ENCODE measurements around the gene NPIPA5.
"Not testable (repeated sequence)": the region's sequence is repeated elsewhere in the genome, so short reads cannot be mapped to it uniquely, and the experiment has no call there.

The NPIPA5 gene

GRCh38 chr16:15378194-15378593 is at the start of gene NPIPA5:
NPIPA5 (minus strand) TSS chr16:15378294; CDS start chr16:15378294, 0 bp downstream.
- H3K4me3 ChIP-seq (ENCODE audit: low read depth, low read length); DNase-seq (ENCODE audit: low read depth, low spot score); POLR2A ChIA-PET; CTCF ChIA-PET: not testable (repeated sequence)

- ChIA-PET CTCF (interaction anchor here (0.6 to 4.9 kb wide), 25 partner anchors 9 to 281 kb away, joined by 3 to 57 read pairs (median 3); partner anchors contain the start of gene MARF1), POLR2A (no interaction called here)
- peak overlapping the region; percentile 34 for H3K4me3 ChIP-seq (ENCODE audit: low read depth, low read length)
- no peak for DNase-seq (ENCODE audit: low read depth, low spot score)
- TF ChIP-seq CTCF (IDR thresholded peaks at IDR 0.05; ENCODE audit: insufficient read depth, low read length, missing control alignments), result peak; percentile 61
Measured at GRCh38 chr16:15427648-15428239, 49.6 kb upstream of the NPIPA5 start.

GRCh38 chr16:15426796-15427195 is 48.7 kb upstream of the NPIPA5 start:
- POLR2A ChIA-PET, result no interaction called here

GRCh38 chr16:15425861-15426260 is 47.8 kb upstream of the NPIPA5 start:
- ChIA-PET CTCF (interaction anchor here (0.7 to 4.9 kb wide), 10 partner anchors 9 to 769 kb away, joined by 3 to 57 read pairs (median 4); no protein-coding TSS in a partner anchor), POLR2A (no interaction called here)
- no peak overlapping the region for H3K4me3 ChIP-seq (ENCODE audit: low read depth, low read length)
- no peak for DNase-seq (ENCODE audit: low read depth, low spot score)
- no peak for TF ChIP-seq CTCF (IDR thresholded peaks at IDR 0.05; ENCODE audit: insufficient read depth, low read length, missing control alignments)

More at GRCh38 chr16:15426796-15427195, 48.7 kb upstream of the NPIPA5 start:
- DNase-seq (ENCODE audit: low read depth, low spot score), result no peak
- H3K4me3 ChIP-seq (ENCODE audit: low read depth, low read length), result no peak overlapping the region
- no peak for TF ChIP-seq CTCF (IDR thresholded peaks at IDR 0.05; ENCODE audit: insufficient read depth, low read length, missing control alignments)
- CTCF ChIA-PET, result interaction anchor here (0.7 to 4.9 kb wide), 12 partner anchors 9 to 768 kb away, joined by 3 to 57 read pairs (median 4); partner anchors contain the start of gene MARF1

GRCh38 chr16:15422222-15422621 is 44.1 kb upstream of the NPIPA5 start:
- no peak for DNase-seq (ENCODE audit: low read depth, low spot score)
- TF ChIP-seq CTCF (IDR thresholded peaks at IDR 0.05; ENCODE audit: insufficient read depth, low read length, missing control alignments), result no peak
- ChIA-PET CTCF (interaction anchor here (1.0 kb wide), 1 partner anchor 306 kb away, joined by 4 read pairs; no protein-coding TSS in a partner anchor), POLR2A (no interaction called here)
- no peak overlapping the region for H3K4me3 ChIP-seq (ENCODE audit: low read depth, low read length)

- H3K4me3 ChIP-seq (ENCODE audit: low read depth, low read length); POLR2A ChIA-PET; DNase-seq (ENCODE audit: low read depth, low spot score): not testable (repeated sequence)
- CTCF ChIA-PET, result interaction anchor here (1.0 kb wide), 1 partner anchor 306 kb away, joined by 4 read pairs; no protein-coding TSS in a partner anchor
Measured at GRCh38 chr16:15421696-15422095, 43.6 kb upstream of the NPIPA5 start.

GRCh38 chr16:15418206-15418605 is 40.1 kb upstream of the NPIPA5 start:
- ChIA-PET POLR2A (no interaction called here), CTCF (interaction anchor here (1.1 to 4.1 kb wide), 2 partner anchors 9 to 288 kb away, joined by 4 to 23 read pairs; no protein-coding TSS in a partner anchor)
- TF ChIP-seq CTCF (IDR thresholded peaks at IDR 0.05; ENCODE audit: insufficient read depth, low read length, missing control alignments), result no peak
- DNase-seq (ENCODE audit: low read depth, low spot score), result no peak
- H3K4me3 ChIP-seq (ENCODE audit: low read depth, low read length), result no peak overlapping the region
